ENCODE measurements around the gene ISYNA1. TPM values are rescaled to one million over a fixed set of nuclear protein-coding genes. Genes with fewer than 3 reads are reported as not detected.

Gene ISYNA1
- total RNA-seq, 1 donor from 2014 or later = 208 TPM

- no peak for DNase-seq (ENCODE audit: low spot score)
- H3K4me3 Mint-ChIP-seq (ENCODE audit: unreplicated experiment) = no peak overlapping the region
- peaks cover 13% of the 10 kb centered on the region for H3K36me3 Mint-ChIP-seq (ENCODE audit: low read depth)
- H3K27me3 Mint-ChIP-seq (ENCODE audit: low read depth) = no peaks in the 10 kb centered on the region
- no peaks in the 10 kb centered on the region for H3K9me3 Mint-ChIP-seq (ENCODE audit: low read depth)
- TF ChIP-seq CTCF (IDR thresholded peaks at IDR 0.05) = no peak
- peak overlapping the region; percentile 49 for H3K27ac Mint-ChIP-seq (ENCODE audit: unreplicated experiment)
- peaks cover 22% of the 10 kb centered on the region for H3K4me1 Mint-ChIP-seq (ENCODE audit: low read depth)
Observed at GRCh38 chr19:18443831-18444230, 5.9 kb upstream of the ISYNA1 start.

- Mint-ChIP-seq H3K4me1 (ENCODE audit: low read depth) (peaks cover 27% of the 10 kb centered on the region), H3K27ac (ENCODE audit: unreplicated experiment) (no peak overlapping the region), H3K27me3 (ENCODE audit: low read depth) (no peaks in the 10 kb centered on the region), H3K4me3 (ENCODE audit: unreplicated experiment) (no peak overlapping the region), H3K9me3 (ENCODE audit: low read depth) (no peaks in the 10 kb centered on the region), H3K36me3 (ENCODE audit: low read depth) (peaks cover 12% of the 10 kb centered on the region)
- TF ChIP-seq CTCF (IDR thresholded peaks at IDR 0.05) = no peak
- no peak for DNase-seq (ENCODE audit: low spot score)
Observed at GRCh38 chr19:18443406-18443805, 5.5 kb upstream of the ISYNA1 start.

- Mint-ChIP-seq H3K27ac (ENCODE audit: unreplicated experiment) (no peak overlapping the region), H3K36me3 (ENCODE audit: low read depth) (peaks cover 9% of the 10 kb centered on the region), H3K4me1 (ENCODE audit: low read depth) (peaks cover 29% of the 10 kb centered on the region), H3K9me3 (ENCODE audit: low read depth) (no peaks in the 10 kb centered on the region), H3K27me3 (ENCODE audit: low read depth) (no peaks in the 10 kb centered on the region), H3K4me3 (ENCODE audit: unreplicated experiment) (no peak overlapping the region)
- no peak for TF ChIP-seq CTCF (IDR thresholded peaks at IDR 0.05)
- no peak for DNase-seq (ENCODE audit: low spot score)
Observed at GRCh38 chr19:18442941-18443340, 5.0 kb upstream of the ISYNA1 start.

- Mint-ChIP-seq H3K4me3 (ENCODE audit: unreplicated experiment) (no peak overlapping the region), H3K27me3 (ENCODE audit: low read depth) (no peaks in the 10 kb centered on the region), H3K36me3 (ENCODE audit: low read depth) (peaks cover 6% of the 10 kb centered on the region), H3K27ac (ENCODE audit: unreplicated experiment) (no peak overlapping the region), H3K4me1 (ENCODE audit: low read depth) (peaks cover 29% of the 10 kb centered on the region), H3K9me3 (ENCODE audit: low read depth) (no peaks in the 10 kb centered on the region)
- no peak for TF ChIP-seq CTCF (IDR thresholded peaks at IDR 0.05)
- DNase-seq (ENCODE audit: low spot score) = no peak
Observed at GRCh38 chr19:18441804-18442788, 4.2 kb upstream of the ISYNA1 start.

- peaks cover 2% of the 10 kb centered on the region for H3K36me3 Mint-ChIP-seq (ENCODE audit: low read depth)
- peaks cover 34% of the 10 kb centered on the region for H3K4me1 Mint-ChIP-seq (ENCODE audit: low read depth)
- H3K4me3 Mint-ChIP-seq (ENCODE audit: unreplicated experiment) = no peak overlapping the region
- no peak overlapping the region for H3K27ac Mint-ChIP-seq (ENCODE audit: unreplicated experiment)
- no peaks in the 10 kb centered on the region for H3K9me3 Mint-ChIP-seq (ENCODE audit: low read depth)
- no peak for TF ChIP-seq CTCF (IDR thresholded peaks at IDR 0.05)
- H3K27me3 Mint-ChIP-seq (ENCODE audit: low read depth) = no peaks in the 10 kb centered on the region
- no peak for DNase-seq (ENCODE audit: low spot score)
Observed at GRCh38 chr19:18440936-18441803, 3.2 kb upstream of the ISYNA1 start.

Data from chondrocyte (in vitro differentiated cells).